SU-DHL-6 (cell line): ENCODE results near the gene MOB3A.

Experiments
- CTCF ChIP-seq: fragments of 200-600 bp; sonication (generic); IDR thresholded peaks from one replicate; pipeline ENCODE4 v1.5.1; 2017; ENCODE audit warnings: antibody characterized with exemption, mild to moderate bottlenecking, low read length, moderate library complexity; ENCODE audit not compliant: insufficient read depth, poor library complexity, severe bottlenecking
- EZH2phosphoT487 ChIP-seq: fragments of 200-600 bp; sonication (generic), shearing (Covaris generic); conservative IDR thresholded peaks from 2 replicates; pipeline ENCODE4 v1.6.1; 2018; ENCODE audit warnings: mild to moderate bottlenecking, antibody characterized with exemption, low read length, moderate library complexity, mixed read lengths

- TF ChIP-seq CTCF (no peak), EZH2phosphoT487 (no peak)
Measured at GRCh38 chr19:2121416-2122051, 25.4 kb upstream of the MOB3A start.
